Thoracic aorta (tissue), 2 donors: ENCODE data around the gene SLC7A6. TPM values are rescaled to one million over a fixed set of nuclear protein-coding genes. Genes with fewer than 3 reads are reported as not detected.

ENCODE experiments used
- ATAC-seq: fragments of 150-250 bp; one replicate; pipeline ENCODE4 v1.8.0; 2017; ENCODE audit warnings: low read depth; ENCODE audit not compliant: insufficient number of reproducible peaks, low FRiP score
- DNase-seq: peaks from one replicate; pipeline ENCODE4 v3.0.0-alpha.2; 2020; ENCODE audit warnings: low spot score
- H3K27ac ChIP-seq, 2 donors: fragments of 200-600 bp; sonication (generic); 1 replicate in 1 of 2; 2 replicates in 1 of 2; pipeline ENCODE4 v1.5.1; 2016; ENCODE audit warnings: mild to moderate bottlenecking in 2 of 2, moderate library complexity in 2 of 2
- H3K27me3 ChIP-seq: fragments of 200-600 bp; sonication (generic); replicated peaks from 2 replicates; pipeline ENCODE4 v1.6.0; 2016; ENCODE audit warnings: mild to moderate bottlenecking; ENCODE audit not compliant: insufficient read depth
- H3K36me3 ChIP-seq: fragments of 200-600 bp; sonication (generic); one replicate; pipeline ENCODE4 v1.5.1; 2016
- H3K4me1 ChIP-seq, 2 donors: fragments of 200-600 bp; sonication (generic); 1 replicate in 1 of 2; 2 replicates in 1 of 2; pipeline versions ENCODE4 v1.5.1 to v1.6.0; 2016; ENCODE audit warnings: low read depth in 2 of 2, mild to moderate bottlenecking in 1 of 2; ENCODE audit not compliant: control insufficient read depth in 1 of 2
- H3K4me3 ChIP-seq: fragments of 200-600 bp; sonication (generic); 2 replicates; pipeline ENCODE4 v1.5.1; 2016; ENCODE audit warnings: mild to moderate bottlenecking
- H3K9me3 ChIP-seq: fragments of 200-600 bp; sonication (generic); 2 replicates; pipeline ENCODE4 v1.5.1; 2016
- total RNA-seq, 2 donors: library from RNA; depleted of rRNA; stranded (reverse); fragments of >200 nt; gene quantifications; one replicate each; pipeline versions ENCODE4 v1.1.0 to v1.2.3, GENCODE V29; 2016
- TF ChIP-seq, protein P1 (sequence below): fragments of 200-600 bp; sonication (generic); IDR thresholded peaks from one replicate; pipeline ENCODE4 v1.5.1; 2019; ENCODE audit warnings: antibody characterized with exemption

Gene SLC7A6
- total RNA-seq, 2 donors from 2014 or later: 92.1 to 125 TPM

DNA sequence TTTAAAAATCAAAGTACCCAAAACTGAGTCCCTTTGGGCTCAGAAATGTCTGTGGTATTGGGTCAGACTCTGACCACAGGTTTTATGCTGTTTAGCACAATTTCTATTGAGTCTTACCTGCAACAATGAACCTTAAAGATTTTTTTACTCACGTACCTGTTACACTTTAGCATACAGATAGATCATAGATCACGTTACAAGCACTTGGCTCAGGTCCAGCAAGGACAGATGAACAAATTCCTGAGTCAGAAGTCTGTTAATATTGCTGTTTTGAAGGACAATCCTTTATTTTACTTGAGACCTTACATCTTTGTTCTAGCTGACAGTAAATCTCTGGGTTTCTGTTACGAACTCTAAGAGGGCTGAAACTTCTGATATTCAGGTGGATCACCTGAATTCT is 33.6 kb downstream of the SLC7A6 start:
- Histone ChIP-seq H3K27me3 (no peaks in the 10 kb centered on the region), H3K4me1 (peaks cover 0 to 14% of the 10 kb centered on the region in 2 donors), H3K9me3 (no peaks in the 10 kb centered on the region), H3K36me3 (peaks cover 69% of the 10 kb centered on the region), H3K4me3 (no peak overlapping the region), H3K27ac (no peak overlapping the region)
- no peak for DNase-seq
- TF ChIP-seq, protein P1, sequence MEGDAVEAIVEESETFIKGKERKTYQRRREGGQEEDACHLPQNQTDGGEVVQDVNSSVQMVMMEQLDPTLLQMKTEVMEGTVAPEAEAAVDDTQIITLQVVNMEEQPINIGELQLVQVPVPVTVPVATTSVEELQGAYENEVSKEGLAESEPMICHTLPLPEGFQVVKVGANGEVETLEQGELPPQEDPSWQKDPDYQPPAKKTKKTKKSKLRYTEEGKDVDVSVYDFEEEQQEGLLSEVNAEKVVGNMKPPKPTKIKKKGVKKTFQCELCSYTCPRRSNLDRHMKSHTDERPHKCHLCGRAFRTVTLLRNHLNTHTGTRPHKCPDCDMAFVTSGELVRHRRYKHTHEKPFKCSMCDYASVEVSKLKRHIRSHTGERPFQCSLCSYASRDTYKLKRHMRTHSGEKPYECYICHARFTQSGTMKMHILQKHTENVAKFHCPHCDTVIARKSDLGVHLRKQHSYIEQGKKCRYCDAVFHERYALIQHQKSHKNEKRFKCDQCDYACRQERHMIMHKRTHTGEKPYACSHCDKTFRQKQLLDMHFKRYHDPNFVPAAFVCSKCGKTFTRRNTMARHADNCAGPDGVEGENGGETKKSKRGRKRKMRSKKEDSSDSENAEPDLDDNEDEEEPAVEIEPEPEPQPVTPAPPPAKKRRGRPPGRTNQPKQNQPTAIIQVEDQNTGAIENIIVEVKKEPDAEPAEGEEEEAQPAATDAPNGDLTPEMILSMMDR: no peak
- no peak for ATAC-seq

GRCh38 chr16:68298312-68298711 is 34.0 kb downstream of the SLC7A6 start:
- peaks cover 0 to 14% of the 10 kb centered on the region in 2 donors for H3K4me1 ChIP-seq
- no peak overlapping the region for H3K4me3 ChIP-seq
- TF ChIP-seq, protein P1: no peak
- ATAC-seq (no peak), DNase-seq (no peak)
- H3K27me3 ChIP-seq: no peaks in the 10 kb centered on the region
- no peaks in the 10 kb centered on the region for H3K9me3 ChIP-seq
- peaks cover 65% of the 10 kb centered on the region for H3K36me3 ChIP-seq
- peak overlapping the region in 1 of 2 donors; percentile 40 for H3K27ac ChIP-seq

- TF ChIP-seq, protein P1: no peak
- ATAC-seq: no peak
- Histone ChIP-seq H3K27ac (peak overlapping the region; percentile 28 to 40), H3K27me3 (no peaks in the 10 kb centered on the region), H3K4me3 (no peak overlapping the region), H3K36me3 (peaks cover 61% of the 10 kb centered on the region), H3K4me1 (peaks cover 0 to 14% of the 10 kb centered on the region in 2 donors), H3K9me3 (no peaks in the 10 kb centered on the region)
- DNase-seq: no peak
These were observed 34.7 kb downstream of the SLC7A6 start for GRCh38 chr16:68298907-68299561.

DNA sequence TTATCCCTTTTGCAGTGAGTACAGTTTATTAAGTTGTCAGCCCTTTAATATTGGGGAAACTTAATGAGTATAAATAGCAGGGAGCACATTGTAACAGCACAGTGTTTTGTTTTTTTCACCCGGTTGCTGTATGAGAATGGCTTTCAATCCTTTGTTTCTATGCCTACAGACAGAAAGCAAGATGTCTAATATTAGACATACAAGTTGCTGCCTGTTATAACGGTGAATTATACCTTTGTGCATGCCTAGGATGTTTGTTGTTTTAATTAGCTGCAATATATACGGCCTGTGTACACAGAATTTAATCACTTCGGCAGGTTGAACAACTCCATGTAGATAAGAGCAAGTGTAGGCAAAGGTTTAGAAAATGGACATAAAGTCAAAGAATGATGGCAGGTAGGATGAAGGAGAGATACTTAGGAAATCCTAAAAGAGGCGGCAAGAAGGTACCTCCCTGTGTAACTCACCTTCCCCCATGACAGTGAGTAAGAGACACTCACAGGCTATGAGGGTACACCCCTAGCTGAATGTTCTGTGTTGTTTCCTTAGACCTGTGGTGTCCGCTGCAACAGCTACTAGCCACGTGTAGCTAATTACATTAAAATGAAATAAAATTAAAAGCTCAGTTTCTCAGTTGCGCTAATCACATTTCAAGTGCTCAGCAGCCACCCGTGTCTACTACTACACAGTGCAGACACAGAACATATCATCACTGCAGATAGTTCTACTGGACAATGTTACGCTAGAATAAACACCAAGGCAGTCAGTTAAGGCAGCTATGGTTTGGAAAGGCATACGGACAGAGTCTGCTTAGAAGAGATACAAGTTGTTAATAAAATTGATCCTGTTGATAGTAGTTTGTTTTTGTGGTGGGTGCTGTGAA is 35.5 kb downstream of the SLC7A6 start:
- H3K9me3 ChIP-seq: no peaks in the 10 kb centered on the region
- H3K4me1 ChIP-seq: peaks cover 0 to 14% of the 10 kb centered on the region in 2 donors
- no peak overlapping the region for H3K4me3 ChIP-seq
- ATAC-seq (no peak), DNase-seq (no peak)
- TF ChIP-seq, protein P1: no peak
- peaks cover 56% of the 10 kb centered on the region for H3K36me3 ChIP-seq
- no peaks in the 10 kb centered on the region for H3K27me3 ChIP-seq
- H3K27ac ChIP-seq: peak overlapping the region; percentile 28 to 40

- ATAC-seq: no peak
- Histone ChIP-seq H3K36me3 (peaks cover 58% of the 10 kb centered on the region), H3K4me1 (peaks cover 0 to 14% of the 10 kb centered on the region in 2 donors)
These were observed 36.6 kb downstream of the SLC7A6 start for GRCh38 chr16:68300734-68301459.

More at GRCh38 chr16:68300734-68301459, 36.6 kb downstream of the SLC7A6 start:
- no peak overlapping the region for H3K27ac ChIP-seq
- no peak overlapping the region for H3K4me3 ChIP-seq
- no peak for DNase-seq
- TF ChIP-seq, protein P1: no peak
- H3K9me3 ChIP-seq: no peaks in the 10 kb centered on the region
- H3K27me3 ChIP-seq: no peaks in the 10 kb centered on the region
